Ishikawa (cell line): ENCODE measurements around the gene WDR4.

ENCODE experiments used
- CEBPB ChIP-seq: IDR thresholded peaks from 2 replicates; pipeline ENCODE4 v1.6.1; 2012
- CREB1 ChIP-seq: IDR thresholded peaks from 2 replicates; pipeline ENCODE4 v1.6.1; 2012; ENCODE audit warnings: low read depth
- EGR1 ChIP-seq: IDR thresholded peaks from 2 replicates; pipeline ENCODE4 v1.6.1; 2012
- EP300 ChIP-seq: IDR thresholded peaks from 2 replicates; pipeline ENCODE4 v1.6.1; 2012; ENCODE audit warnings: borderline replicate concordance
- FOXM1 ChIP-seq: IDR thresholded peaks from 2 replicates; pipeline ENCODE4 v1.6.1; 2012; ENCODE audit warnings: low read depth, borderline replicate concordance
- NFIC ChIP-seq: IDR thresholded peaks from 2 replicates; pipeline ENCODE4 v1.6.1; 2012
- RAD21 ChIP-seq: IDR thresholded peaks from 2 replicates; pipeline ENCODE4 v1.6.1; 2012; ENCODE audit warnings: low read depth
- TAF1 ChIP-seq: IDR thresholded peaks from 2 replicates; pipeline ENCODE4 v1.6.1; 2012; ENCODE audit warnings: low read depth, mild to moderate bottlenecking
- TCF12 ChIP-seq: IDR thresholded peaks from 2 replicates; pipeline ENCODE4 v1.6.1; 2012; ENCODE audit warnings: low read depth
- TEAD4 ChIP-seq: IDR thresholded peaks from 2 replicates; pipeline ENCODE4 v1.6.1; 2012
- YY1 ChIP-seq: IDR thresholded peaks from 2 replicates; pipeline ENCODE4 v1.6.1; 2012; ENCODE audit warnings: low read depth
- ZBTB7A ChIP-seq: IDR thresholded peaks from 2 replicates; pipeline ENCODE4 v1.6.1; 2012; ENCODE audit warnings: low read depth
- TF ChIP-seq, protein P1 (sequence below): IDR thresholded peaks from 2 replicates; pipeline ENCODE4 v1.6.1; 2012
- TF ChIP-seq, protein P2 (sequence below): IDR thresholded peaks from 2 replicates; pipeline ENCODE4 v1.6.1; 2012
- TF ChIP-seq, protein P3 (sequence below): IDR thresholded peaks from 2 replicates; pipeline ENCODE4 v1.6.1; 2012; ENCODE audit warnings: low read depth, mild to moderate bottlenecking

WDR4 gene

DNA sequence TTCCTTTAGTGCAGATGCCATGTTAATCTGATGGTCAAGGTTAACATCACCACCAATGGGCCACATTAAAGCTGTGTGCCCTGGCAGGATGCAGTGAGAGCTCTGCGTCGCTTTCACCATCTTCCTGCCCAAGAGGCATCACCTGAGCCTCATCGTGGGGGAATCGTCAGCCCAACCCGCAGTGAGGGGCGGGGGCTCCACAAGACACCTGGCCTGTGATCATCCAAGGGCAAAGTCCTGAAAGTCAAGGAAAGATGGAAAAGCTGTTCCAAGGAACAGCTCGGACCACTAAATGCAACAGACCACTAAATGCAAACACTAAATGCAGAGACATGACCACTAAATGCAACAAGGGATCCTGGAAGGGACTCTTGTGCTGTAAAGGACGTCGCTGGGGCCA, 49.9 kb downstream of the WDR4 start:
- no peak for TF ChIP-seq CREB1
- TF ChIP-seq TCF12, result no peak
- TF ChIP-seq FOXM1, result no peak
- TF ChIP-seq EGR1, result no peak
- TF ChIP-seq TEAD4, result no peak
- no peak for TF ChIP-seq TAF1
- TF ChIP-seq, protein P1, sequence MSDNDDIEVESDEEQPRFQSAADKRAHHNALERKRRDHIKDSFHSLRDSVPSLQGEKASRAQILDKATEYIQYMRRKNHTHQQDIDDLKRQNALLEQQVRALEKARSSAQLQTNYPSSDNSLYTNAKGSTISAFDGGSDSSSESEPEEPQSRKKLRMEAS, result no peak
- no peak for TF ChIP-seq ZBTB7A

DNA sequence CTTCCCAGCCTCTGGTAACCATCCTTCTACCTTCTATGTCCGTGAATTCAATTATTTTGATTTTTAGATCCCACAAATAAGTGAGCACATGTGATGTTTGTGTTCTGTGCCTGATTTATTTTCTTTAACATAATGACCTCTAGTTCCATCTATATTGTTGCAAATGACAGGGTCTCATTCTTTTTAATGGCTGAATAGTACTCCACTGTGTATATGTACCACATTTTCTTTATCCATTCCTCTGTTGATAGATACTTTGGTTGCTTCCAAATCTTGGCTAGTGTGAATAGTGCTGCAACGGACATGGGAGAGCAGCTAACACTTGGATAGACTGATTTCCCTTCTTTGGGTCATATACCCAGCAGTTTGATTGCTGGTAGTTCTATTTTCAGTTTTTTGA, 51.8 kb downstream of the WDR4 start:
- TF ChIP-seq TCF12 (no peak), ZBTB7A (no peak), RAD21 (no peak), TEAD4 (no peak), NFIC (no peak), EGR1 (no peak), CREB1 (no peak), YY1 (no peak), FOXM1 (no peak), EP300 (no peak), CEBPB (no peak), TAF1 (no peak)
- TF ChIP-seq, protein P2, sequence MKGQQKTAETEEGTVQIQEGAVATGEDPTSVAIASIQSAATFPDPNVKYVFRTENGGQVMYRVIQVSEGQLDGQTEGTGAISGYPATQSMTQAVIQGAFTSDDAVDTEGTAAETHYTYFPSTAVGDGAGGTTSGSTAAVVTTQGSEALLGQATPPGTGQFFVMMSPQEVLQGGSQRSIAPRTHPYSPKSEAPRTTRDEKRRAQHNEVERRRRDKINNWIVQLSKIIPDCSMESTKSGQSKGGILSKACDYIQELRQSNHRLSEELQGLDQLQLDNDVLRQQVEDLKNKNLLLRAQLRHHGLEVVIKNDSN, result no peak
- TF ChIP-seq, protein P1, result no peak
- TF ChIP-seq, protein P3, sequence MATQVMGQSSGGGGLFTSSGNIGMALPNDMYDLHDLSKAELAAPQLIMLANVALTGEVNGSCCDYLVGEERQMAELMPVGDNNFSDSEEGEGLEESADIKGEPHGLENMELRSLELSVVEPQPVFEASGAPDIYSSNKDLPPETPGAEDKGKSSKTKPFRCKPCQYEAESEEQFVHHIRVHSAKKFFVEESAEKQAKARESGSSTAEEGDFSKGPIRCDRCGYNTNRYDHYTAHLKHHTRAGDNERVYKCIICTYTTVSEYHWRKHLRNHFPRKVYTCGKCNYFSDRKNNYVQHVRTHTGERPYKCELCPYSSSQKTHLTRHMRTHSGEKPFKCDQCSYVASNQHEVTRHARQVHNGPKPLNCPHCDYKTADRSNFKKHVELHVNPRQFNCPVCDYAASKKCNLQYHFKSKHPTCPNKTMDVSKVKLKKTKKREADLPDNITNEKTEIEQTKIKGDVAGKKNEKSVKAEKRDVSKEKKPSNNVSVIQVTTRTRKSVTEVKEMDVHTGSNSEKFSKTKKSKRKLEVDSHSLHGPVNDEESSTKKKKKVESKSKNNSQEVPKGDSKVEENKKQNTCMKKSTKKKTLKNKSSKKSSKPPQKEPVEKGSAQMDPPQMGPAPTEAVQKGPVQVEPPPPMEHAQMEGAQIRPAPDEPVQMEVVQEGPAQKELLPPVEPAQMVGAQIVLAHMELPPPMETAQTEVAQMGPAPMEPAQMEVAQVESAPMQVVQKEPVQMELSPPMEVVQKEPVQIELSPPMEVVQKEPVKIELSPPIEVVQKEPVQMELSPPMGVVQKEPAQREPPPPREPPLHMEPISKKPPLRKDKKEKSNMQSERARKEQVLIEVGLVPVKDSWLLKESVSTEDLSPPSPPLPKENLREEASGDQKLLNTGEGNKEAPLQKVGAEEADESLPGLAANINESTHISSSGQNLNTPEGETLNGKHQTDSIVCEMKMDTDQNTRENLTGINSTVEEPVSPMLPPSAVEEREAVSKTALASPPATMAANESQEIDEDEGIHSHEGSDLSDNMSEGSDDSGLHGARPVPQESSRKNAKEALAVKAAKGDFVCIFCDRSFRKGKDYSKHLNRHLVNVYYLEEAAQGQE, result no peak

DNA sequence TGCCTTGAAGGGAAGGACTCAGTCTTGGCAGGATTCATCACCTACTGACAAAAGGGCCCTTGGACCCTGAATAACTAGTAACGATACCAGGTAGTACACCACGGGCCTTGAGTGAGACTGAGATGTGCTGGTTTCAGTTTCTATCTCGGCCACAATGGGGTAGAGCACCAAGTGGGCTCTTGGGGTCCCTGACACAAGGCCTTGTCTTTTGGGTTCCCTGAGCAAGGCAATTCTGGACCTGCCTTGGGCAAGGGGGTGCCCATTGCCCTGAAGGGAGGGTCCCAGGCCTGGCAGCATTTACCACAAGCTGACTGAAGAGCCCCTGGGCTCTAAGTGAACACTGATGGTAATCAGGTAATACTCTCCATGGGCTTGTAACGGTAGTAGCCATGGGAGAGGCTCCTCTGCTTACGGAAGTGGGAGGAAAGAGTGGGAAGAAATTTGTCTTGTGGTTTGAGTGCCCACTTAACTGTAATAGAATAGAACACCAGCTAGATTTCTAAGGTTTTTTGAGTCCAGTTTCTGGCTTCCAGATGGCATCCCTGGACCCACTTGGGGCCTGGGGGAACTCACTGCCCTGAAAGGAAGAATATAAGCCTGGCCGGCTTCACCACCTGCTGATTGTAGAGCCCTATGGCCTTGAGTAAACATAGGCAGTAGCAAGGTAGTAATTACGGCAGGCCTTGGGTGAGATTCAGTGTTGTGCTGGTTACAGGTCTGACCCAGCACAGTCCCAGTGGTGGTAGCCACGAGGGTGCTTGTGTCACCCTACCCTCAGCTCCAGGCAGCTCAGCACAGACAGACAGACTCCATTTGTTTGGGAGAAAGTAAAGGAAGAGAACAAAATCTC, 58.5 kb downstream of the WDR4 start:
- TF ChIP-seq TEAD4 (no peak), EP300 (no peak), TCF12 (no peak), CREB1 (no peak), EGR1 (no peak), NFIC (no peak), TAF1 (no peak), FOXM1 (no peak), CEBPB (no peak), RAD21 (no peak), YY1 (no peak)
- TF ChIP-seq, protein P3, result no peak
- TF ChIP-seq, protein P1, result no peak
- TF ChIP-seq, protein P2, result no peak

DNA sequence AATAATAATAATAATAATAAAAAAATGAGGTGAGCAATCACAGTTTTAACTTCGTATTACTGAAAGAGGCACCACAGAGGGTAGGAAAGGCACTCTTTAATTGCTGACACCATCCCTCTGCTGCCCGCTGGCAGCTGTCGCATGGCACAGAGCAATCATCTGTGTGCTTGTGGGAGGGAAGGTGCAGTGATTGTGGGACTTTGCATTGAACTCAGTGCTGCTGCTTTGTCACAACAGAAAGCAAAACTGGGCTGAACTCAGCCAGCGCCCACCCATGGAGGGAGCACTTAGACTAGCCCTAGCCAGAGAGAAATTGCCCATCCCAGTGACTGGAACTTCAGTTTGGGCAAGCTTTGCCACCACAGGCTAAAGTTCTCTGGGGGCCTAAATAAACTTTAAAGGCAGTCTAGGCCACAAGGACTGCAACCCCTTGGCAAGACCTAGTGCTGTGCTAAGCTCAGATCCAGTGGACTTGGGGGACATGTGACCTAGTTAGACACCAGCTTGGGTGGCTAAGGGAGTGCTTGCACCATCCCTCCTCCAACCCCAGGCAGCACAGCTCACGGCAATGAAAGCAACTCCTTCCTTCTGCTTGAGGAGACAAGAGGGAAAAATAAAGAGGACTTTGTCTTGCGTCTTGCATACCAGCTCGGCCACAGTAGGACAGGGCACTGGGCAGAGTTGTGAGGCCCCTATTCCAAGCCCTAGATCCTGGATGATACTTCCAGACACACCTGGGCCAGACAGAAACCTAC, 59.3 kb downstream of the WDR4 start:
- no peak for TF ChIP-seq CREB1
- TF ChIP-seq RAD21, result no peak
- TF ChIP-seq, protein P2, result no peak
- TF ChIP-seq, protein P1, result no peak
- no peak for TF ChIP-seq EP300
- no peak for TF ChIP-seq TEAD4
- no peak for TF ChIP-seq FOXM1
- TF ChIP-seq, protein P3, result no peak
- no peak for TF ChIP-seq ZBTB7A
- no peak for TF ChIP-seq TCF12
- no peak for TF ChIP-seq TAF1
- TF ChIP-seq EGR1, result no peak
- TF ChIP-seq YY1, result no peak
- TF ChIP-seq NFIC, result no peak
